ENCODE measurements around the gene KRTAP10-12.

DNA sequence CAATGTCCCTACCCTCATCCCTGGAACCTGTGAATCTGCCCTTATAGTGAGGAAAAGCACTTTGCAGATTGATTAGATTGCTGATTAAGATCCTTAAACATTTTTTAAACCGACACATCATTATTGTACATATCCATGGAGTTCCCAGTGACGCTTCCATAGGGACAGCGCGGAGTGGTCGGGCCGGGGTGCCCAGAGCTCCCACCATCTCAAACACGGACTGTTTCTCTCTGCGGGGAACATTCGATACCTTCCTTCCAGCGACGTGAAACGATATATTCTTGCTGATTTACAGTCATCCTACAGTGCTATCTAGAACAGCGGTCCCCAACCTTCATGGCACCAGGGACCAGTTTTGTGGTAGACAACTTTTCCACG, 4.0 kb downstream of the KRTAP10-12 start:
- TF ChIP-seq, protein P1, sequence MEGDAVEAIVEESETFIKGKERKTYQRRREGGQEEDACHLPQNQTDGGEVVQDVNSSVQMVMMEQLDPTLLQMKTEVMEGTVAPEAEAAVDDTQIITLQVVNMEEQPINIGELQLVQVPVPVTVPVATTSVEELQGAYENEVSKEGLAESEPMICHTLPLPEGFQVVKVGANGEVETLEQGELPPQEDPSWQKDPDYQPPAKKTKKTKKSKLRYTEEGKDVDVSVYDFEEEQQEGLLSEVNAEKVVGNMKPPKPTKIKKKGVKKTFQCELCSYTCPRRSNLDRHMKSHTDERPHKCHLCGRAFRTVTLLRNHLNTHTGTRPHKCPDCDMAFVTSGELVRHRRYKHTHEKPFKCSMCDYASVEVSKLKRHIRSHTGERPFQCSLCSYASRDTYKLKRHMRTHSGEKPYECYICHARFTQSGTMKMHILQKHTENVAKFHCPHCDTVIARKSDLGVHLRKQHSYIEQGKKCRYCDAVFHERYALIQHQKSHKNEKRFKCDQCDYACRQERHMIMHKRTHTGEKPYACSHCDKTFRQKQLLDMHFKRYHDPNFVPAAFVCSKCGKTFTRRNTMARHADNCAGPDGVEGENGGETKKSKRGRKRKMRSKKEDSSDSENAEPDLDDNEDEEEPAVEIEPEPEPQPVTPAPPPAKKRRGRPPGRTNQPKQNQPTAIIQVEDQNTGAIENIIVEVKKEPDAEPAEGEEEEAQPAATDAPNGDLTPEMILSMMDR (IDR thresholded peaks at IDR 0.05), result no peak
- no peak for TF ChIP-seq POLR2A (IDR thresholded peaks at IDR 0.05)
- no peak for TF ChIP-seq EP300 (IDR thresholded peaks at IDR 0.05)
